ENCODE results near the gene LTBP4.
A peak's percentile ranks its signal among the peaks of the same experiment; 100 is the strongest.

The LTBP4 gene

DNA sequence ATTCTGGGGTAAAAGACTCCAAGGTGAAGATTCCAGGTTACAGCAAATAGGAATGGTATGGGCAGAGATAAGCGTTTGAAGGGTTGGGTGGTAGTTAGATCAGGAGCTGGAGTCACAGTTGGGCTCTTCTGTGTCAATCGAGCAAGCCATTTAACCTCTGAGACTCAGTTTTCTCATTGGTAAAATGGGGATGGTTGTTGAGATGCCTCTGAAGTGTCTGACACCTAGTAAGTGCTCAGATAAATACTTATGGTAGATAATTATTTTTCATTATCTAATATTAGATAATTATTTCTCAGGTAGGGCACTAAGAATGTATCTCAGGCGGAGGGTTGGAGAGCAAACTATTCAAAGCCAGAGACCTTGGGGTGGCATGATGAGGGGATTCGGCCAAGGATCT lies 7.8 kb downstream of the LTBP4 start:
- no peak for DNase-seq (ENCODE audit: low read depth, low spot score)
- H3K27ac ChIP-seq, result peak overlapping the region; percentile 94

- DNase-seq (ENCODE audit: low read depth, low spot score), result no peak
- peak overlapping the region; percentile 94 for H3K27ac ChIP-seq
Measured at GRCh38 chr19:40609561-40610395, 8.6 kb downstream of the LTBP4 start.

DNA sequence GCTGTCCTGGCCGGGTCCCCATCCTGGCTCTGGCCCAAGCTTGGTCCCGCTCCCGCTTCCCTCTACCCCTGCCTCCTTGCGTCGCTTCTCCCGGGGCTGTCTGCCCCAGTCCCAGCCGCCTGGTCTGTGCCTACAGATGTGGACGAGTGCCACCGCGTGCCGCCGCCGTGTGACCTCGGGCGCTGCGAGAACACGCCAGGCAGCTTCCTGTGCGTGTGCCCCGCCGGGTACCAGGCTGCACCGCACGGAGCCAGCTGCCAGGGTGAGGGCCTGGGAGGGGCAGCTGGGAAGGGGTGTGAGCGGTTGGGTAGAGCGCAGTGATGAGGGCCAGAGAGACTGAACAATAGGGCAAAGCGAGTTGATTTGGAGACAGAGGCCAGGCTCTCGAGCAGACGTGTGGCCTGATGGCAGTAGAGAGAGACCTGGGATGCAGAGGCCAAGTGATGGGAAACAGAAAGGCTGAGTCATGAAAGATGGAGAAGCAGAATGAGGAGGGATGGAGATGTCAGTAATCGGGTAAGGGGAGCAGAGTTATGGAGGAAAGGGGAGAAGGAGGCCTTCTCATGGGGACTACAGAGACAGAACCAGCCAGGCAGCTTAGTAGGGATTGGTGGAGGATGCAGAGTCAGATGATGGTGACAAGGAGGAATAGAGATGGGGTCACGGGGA lies 9.4 kb downstream of the LTBP4 start:
- H3K27ac ChIP-seq, result peak overlapping the region; percentile 94
- no peak for DNase-seq (ENCODE audit: low read depth, low spot score)

- no peak for DNase-seq (ENCODE audit: low read depth, low spot score)
- peak overlapping the region; percentile 94 for H3K27ac ChIP-seq
Measured at GRCh38 chr19:40611096-40611495, 9.9 kb downstream of the LTBP4 start.

DNA sequence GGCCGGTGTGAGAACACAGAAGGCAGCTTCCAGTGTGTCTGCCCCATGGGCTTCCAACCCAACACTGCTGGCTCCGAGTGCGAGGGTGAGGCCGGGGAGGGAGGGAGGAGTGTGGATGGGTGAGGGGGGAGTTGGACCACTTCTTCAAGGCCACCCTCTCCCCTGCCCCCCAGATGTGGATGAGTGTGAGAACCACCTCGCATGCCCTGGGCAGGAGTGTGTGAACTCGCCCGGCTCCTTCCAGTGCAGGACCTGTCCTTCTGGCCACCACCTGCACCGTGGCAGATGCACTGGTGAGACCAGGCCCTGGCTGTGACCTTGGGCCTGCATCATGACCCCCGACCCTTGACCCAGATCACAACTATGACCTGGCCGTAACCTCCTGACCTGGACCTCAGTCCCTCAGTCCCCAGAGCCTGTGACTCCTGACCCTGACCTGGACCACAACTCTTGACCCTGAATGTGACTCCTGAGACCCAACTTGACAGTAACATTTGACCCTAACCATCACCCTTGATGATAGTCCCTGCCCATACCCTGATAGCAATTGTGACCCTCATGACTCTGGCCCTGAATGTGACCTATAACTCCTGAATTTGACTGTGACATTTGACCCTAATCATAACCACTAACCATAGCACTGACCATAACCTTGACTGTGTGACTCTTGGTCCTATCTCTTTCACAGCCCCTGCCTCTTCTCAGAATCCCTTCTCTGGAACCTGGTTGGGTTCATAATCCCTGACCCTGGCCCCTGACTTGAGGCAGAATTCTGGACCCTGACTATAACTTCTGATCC lies 10.9 kb downstream of the LTBP4 start:
- peak overlapping the region; percentile 94 for H3K27ac ChIP-seq
- DNase-seq (ENCODE audit: low read depth, low spot score), result no peak

DNA sequence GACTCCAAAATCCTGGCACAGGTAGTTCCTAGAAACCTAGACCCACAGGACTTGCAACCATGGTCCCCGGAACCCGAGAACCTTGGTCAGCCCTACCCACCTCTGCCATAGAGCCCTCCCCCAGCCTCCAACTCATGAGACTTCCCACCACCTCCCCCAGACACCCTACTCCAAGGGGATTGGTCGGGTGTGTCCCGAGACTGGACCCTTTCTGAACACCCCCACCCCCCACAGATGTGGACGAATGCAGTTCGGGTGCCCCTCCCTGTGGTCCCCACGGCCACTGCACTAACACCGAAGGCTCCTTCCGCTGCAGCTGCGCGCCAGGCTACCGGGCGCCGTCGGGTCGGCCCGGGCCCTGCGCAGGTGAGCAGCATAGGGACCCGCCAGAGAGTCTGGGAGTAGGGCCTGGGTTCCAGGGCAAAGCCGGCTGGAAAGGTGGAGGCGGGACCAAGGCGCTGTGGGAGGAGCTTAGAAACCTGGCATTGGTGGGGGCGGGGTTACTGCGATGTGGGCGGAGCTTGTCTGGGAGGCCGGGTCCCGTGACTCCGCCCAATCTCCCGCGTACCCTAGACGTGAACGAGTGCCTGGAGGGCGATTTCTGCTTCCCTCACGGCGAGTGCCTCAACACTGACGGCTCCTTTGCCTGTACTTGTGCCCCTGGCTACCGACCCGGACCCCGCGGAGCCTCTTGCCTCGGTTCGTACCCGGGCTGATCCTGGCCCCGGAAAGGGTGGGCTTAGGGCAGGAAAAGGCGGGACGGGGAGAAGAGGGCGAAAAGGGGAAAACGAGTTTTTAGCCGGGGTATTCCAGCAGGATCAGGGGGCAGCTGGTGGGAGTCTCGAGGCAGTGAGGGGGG lies 11.9 kb downstream of the LTBP4 start:
- no peak for DNase-seq (ENCODE audit: low read depth, low spot score)
- H3K27ac ChIP-seq, result peak overlapping the region; percentile 94

DNA sequence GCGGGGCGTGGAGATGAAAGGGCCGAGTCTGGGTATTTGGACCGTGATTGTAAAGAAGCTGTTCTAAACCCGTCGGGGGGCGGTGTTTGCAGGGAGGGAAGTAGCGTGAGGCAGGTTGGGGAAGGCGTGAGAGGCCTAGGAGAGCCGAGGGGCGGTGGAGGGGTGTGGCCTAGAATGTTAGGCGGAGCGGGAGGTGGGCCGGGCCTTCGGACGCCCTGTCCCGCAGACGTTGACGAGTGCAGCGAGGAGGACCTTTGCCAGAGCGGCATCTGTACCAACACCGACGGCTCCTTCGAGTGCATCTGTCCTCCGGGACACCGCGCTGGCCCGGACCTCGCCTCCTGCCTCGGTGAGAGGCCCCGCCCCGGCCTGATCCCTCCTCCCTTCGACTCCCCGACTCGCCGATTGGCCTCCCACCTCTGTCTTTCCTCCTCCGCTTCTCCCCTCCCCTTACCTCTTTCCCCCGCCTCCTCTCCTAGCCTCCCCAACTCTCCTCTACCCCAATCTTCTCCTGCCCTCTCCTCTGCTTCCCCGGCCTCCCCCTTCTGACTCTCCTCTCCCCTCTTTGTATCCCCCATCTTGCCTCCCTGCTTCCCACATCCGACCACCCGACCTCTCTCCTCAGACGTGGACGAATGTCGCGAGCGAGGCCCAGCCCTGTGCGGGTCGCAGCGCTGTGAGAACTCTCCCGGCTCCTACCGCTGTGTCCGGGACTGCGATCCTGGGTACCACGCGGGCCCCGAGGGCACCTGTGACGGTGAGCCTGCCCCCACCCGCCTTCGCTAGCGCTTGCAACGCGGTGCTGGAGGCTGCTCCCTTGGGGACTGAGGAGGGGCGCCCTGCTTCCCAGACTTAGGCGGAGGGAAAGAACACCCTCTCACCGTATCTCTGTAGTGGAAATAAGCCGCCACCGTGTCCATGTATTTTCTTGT lies 12.8 kb downstream of the LTBP4 start:
- DNase-seq (ENCODE audit: low read depth, low spot score), result no peak
- H3K27ac ChIP-seq, result peak overlapping the region; percentile 94

DNA sequence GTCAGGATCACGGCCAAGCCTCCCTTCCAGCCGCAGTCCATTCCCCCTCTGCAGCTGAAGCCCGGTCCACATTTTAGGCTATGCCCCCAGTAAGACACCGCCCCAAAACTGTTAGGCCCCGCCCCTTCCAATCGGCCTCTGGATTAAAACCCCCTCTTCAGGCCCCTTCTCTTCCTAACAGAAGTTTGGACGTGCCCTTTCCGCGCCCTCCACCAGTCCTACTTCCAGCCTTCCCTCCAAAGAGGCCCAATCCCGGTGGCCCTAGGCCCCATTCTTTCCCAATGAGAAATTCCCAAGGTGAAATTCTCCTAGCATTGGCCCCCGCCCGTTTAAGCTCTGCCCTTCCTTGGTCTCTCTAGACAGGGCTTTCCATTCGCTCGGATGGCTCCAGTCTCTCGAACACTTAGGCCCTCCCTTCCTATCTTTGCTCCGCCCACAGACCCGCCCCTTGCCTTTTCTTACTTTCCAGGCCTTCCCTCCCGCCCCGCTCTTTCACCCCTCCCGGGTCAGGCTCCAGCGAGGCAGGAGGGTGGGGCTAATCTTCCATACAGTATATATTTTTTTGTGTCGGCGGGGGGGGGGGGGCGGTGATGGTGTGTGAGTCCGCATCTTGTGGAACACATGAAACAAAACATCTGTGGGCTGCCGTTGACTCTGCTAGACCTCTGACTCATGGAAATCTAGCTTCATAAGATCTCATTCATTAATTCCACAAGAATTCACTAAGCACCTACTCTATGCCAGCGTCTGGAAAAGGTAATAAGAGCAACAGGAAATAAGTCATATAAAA lies 13.6 kb downstream of the LTBP4 start:
- DNase-seq (ENCODE audit: low read depth, low spot score), result peak; percentile 92
- peak overlapping the region; percentile 94 for H3K27ac ChIP-seq

GRCh38 chr19:40616178-40616577 lies 15.0 kb downstream of the LTBP4 start:
- H3K27ac ChIP-seq, result peak overlapping the region; percentile 94
- DNase-seq (ENCODE audit: low read depth, low spot score), result no peak

GRCh38 chr19:40616941-40617340 lies 15.8 kb downstream of the LTBP4 start:
- no peak overlapping the region for H3K27ac ChIP-seq
- no peak for DNase-seq (ENCODE audit: low read depth, low spot score)

DNA sequence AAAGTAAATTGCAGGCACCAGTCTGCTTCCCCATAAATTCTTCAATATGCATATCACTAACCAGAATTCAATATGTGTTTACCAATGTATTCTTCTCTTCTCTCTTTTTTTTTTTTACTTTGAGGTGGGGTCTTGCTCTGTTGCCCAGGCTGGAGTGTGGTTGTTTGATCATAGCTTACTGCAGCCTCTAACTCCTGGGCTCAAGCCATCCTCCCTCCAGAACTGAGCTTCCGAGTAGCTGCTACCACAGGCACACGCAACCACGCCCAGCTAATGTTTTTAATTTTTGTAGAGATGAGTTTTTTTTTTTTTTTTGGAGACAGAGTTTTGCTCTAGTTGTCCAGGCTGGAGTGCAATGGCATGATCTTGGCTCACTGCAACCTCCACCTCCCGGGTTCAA lies 16.8 kb downstream of the LTBP4 start:
- no peak overlapping the region for H3K27ac ChIP-seq
- no peak for DNase-seq (ENCODE audit: low read depth, low spot score)

GRCh38 chr19:40619333-40620160 lies 18.4 kb downstream of the LTBP4 start:
- H3K27ac ChIP-seq, result no peak overlapping the region
- DNase-seq (ENCODE audit: low read depth, low spot score), result no peak

- no peak for DNase-seq (ENCODE audit: low read depth, low spot score)
- H3K27ac ChIP-seq, result no peak overlapping the region
Measured at GRCh38 chr19:40620161-40620485, 19.0 kb downstream of the LTBP4 start.

- H3K27ac ChIP-seq, result no peak overlapping the region
- DNase-seq (ENCODE audit: low read depth, low spot score), result no peak
Measured at GRCh38 chr19:40621283-40621682, 20.1 kb downstream of the LTBP4 start.

DNA sequence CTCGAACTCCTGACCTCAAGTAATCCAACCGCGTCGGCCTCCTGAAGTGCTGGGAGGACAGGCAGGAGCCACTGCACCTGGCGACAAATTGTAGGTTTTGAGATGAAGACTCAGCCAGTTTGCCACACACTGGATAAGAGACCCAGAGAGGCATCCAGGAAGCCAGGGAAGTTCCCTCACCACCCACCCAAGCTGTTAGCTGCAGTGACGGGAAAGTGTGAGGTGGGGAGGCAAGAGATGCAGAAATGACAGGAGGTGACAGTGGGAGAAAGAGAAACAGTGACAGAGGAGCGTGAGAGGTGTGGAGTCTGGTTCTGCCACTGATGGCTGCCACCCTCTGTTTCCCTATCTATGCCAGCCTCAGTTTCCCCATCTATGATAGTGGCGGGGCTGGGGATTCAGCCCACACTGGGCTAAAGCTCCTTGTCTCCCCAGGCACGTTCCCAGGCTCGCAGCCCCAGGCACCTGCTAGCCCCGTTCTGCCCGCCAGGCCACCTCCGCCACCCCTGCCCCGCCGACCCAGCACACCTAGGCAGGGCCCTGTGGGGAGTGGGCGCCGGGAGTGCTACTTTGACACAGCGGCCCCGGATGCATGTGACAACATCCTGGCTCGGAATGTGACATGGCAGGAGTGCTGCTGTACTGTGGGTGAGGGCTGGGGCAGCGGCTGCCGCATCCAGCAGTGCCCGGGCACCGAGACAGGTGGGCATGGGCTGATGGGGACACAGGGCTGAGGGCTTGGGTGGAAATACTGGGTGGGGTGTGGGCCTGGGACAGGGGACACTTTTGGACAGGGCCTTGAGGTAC lies 21.0 kb downstream of the LTBP4 start:
- H3K27ac ChIP-seq, result no peak overlapping the region
- DNase-seq (ENCODE audit: low read depth, low spot score), result no peak

DNA sequence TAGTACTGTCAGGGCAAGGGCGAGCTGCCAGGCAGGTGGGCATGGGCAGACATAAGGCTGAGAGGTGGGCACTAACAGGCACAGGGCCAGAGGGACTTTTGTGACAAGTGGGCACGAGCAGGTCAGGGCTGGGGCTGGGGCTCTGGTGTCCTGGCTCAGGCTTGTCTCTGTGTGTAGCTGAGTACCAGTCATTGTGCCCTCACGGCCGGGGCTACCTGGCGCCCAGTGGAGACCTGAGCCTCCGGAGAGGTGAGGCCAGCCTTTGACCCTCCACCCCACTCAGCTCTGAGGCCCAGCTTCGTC lies 21.6 kb downstream of the LTBP4 start:
- H3K27ac ChIP-seq, result no peak overlapping the region

More for the DNA sequence above, 21.6 kb downstream of the LTBP4 start:
- no peak for DNase-seq (ENCODE audit: low read depth, low spot score)

Measured in epithelial cell of prostate (primary cell).